HG02973 (cell line): ENCODE measurements around the gene FAM107B.

Experiments
- ATAC-seq: cut with Tn5 transposase; IDR thresholded peaks from one replicate; pipeline ENCODE4 v1.9.1; 2021; ENCODE audit warnings: moderate library complexity; ENCODE audit not compliant: unreplicated experiment

FAM107B gene

GRCh38 chr10:14779001-14779651 is 4.4 kb upstream of the FAM107B start:
- no peak for ATAC-seq

- no peak for ATAC-seq
Measured at GRCh38 chr10:14776546-14776945, 1.8 kb upstream of the FAM107B start.

- ATAC-seq = no peak
Measured at GRCh38 chr10:14775656-14776055, 959 bp upstream of the FAM107B start.

GRCh38 chr10:14774214-14774580 is 500 bp downstream of the FAM107B start:
- ATAC-seq = no peak

- ATAC-seq = no peak
Measured at GRCh38 chr10:14773551-14774213, 1.0 kb downstream of the FAM107B start.

- no peak for ATAC-seq
Measured at GRCh38 chr10:14772399-14772798, 2.3 kb downstream of the FAM107B start.

GRCh38 chr10:14770927-14771326 is 3.8 kb downstream of the FAM107B start:
- no peak for ATAC-seq

GRCh38 chr10:14761372-14761771 is 13.3 kb downstream of the FAM107B start:
- no peak for ATAC-seq

GRCh38 chr10:14758994-14759664 is 15.6 kb downstream of the FAM107B start:
- no peak for ATAC-seq

- no peak for ATAC-seq
Measured at GRCh38 chr10:14758451-14758850, 16.2 kb downstream of the FAM107B start.

- ATAC-seq = no peak
Measured at GRCh38 chr10:14757986-14758385, 16.7 kb downstream of the FAM107B start.

GRCh38 chr10:14757394-14757793 is 17.3 kb downstream of the FAM107B start:
- no peak for ATAC-seq

DNA sequence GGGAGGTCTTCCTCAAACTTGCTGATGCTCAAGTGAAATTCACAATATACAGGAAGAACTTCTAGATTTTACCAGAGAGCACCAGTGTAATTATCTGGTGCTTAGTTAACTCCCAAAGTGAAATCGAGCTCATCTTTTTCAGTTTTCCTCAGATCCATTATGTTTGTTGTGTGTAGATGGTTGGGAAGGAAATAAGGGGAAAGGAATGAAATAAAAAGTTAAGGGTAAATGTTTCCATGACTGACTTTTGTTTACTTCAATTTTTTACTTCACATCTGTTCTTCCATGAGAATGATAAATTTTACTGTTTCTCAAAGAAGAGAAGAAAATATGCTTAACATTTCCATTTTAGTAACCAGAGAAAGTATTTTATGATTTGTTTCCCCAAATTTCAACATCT is 21.3 kb downstream of the FAM107B start:
- ATAC-seq = no peak

GRCh38 chr10:14751921-14752320 is 22.8 kb downstream of the FAM107B start:
- no peak for ATAC-seq

GRCh38 chr10:14751014-14751896 is 23.4 kb downstream of the FAM107B start:
- no peak for ATAC-seq

GRCh38 chr10:14749070-14749809 is 25.5 kb downstream of the FAM107B start:
- ATAC-seq = no peak

GRCh38 chr10:14748441-14748840 is 26.3 kb downstream of the FAM107B start:
- ATAC-seq = no peak

DNA sequence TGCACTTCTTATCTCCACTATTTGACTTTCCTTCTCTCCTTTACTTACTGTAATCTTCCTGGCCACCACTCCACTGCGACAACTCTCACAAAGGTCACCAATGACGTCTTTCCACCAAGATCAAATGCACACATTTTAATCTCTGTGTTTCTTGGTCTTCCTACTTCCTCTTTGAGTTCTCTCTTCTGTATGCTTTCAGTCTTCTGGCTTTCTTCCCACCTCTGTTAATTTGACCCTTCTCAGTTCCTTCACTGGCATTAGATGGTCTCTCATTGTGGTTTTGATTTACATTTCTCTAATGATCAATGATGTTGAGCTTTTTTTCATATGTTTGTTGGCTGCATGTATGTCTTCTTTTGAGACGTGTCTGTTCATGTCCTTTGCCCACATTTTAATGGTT is 31.9 kb downstream of the FAM107B start:
- ATAC-seq = peak; percentile 76

DNA sequence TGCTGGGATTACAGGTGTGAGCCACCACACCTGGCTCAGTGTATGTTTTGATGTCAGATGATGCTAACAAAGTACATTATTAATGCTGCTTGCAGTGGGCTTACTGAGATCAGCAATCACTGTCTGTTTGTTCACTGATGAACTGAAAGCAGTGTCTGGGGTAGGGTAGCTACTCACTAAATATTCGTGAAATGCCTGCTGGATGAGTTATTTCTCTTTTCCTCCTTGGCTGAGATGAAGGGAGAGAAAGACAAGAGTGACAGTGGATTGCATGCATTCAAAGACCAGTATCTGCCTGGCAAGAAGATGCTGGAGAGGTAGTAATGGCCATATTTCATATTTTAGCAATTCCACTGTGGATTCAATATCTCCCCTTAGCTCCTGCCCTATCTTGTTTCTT is 32.3 kb downstream of the FAM107B start:
- peak; percentile 20 for ATAC-seq

- no peak for ATAC-seq
Measured at GRCh38 chr10:14740684-14741247, 33.9 kb downstream of the FAM107B start.
